Progenitor cell of endocrine pancreas (in vitro differentiated cells): ENCODE results near the gene SLC24A4. TPM values are rescaled to one million over a fixed set of nuclear protein-coding genes. Genes with fewer than 3 reads are reported as not detected.

Source experiments
- DNase-seq: peaks from one replicate; pipeline ENCODE4 v3.0.0; 2021; ENCODE audit warnings: low spot score; ENCODE audit not compliant: unreplicated experiment
- H3K27ac Mint-ChIP-seq: 2 replicates; pipeline ENCODE4 v1.8.0; 2021; ENCODE audit warnings: mild to moderate bottlenecking, moderate library complexity, mixed read lengths
- H3K27me3 Mint-ChIP-seq: 2 replicates; pipeline ENCODE4 v1.8.0; 2021; ENCODE audit warnings: mixed read lengths
- H3K36me3 Mint-ChIP-seq: 2 replicates; pipeline ENCODE4 v1.8.0; 2022; ENCODE audit warnings: mixed read lengths; ENCODE audit not compliant: insufficient read depth
- H3K4me1 Mint-ChIP-seq: 2 replicates; pipeline ENCODE4 v1.8.0; 2021; ENCODE audit warnings: low read depth, mixed read lengths
- H3K4me3 Mint-ChIP-seq: 2 replicates; pipeline ENCODE4 v1.8.0; 2021; ENCODE audit warnings: low read depth, mild to moderate bottlenecking, moderate library complexity, mixed read lengths
- H3K9me3 Mint-ChIP-seq: 2 replicates; pipeline ENCODE4 v1.8.0; 2021; ENCODE audit warnings: low read depth, mixed read lengths
- total RNA-seq: library from RNA; stranded (reverse); gene quantifications from 2 replicates; pipeline ENCODE4 v1.2.1, GENCODE V29; 2021
- TF ChIP-seq, protein P1 (sequence below): fragments of 200-600 bp; sonication (generic); IDR thresholded peaks from one replicate; pipeline ENCODE4 v1.5.0; 2021; ENCODE audit warnings: antibody characterized with exemption, mild to moderate bottlenecking; ENCODE audit not compliant: unreplicated experiment

The SLC24A4 gene
- total RNA-seq, 1 donor from 2014 or later, result not detected

- H3K4me1 Mint-ChIP-seq, result peaks cover 2% of the 10 kb centered on the region
- TF ChIP-seq, protein P1, sequence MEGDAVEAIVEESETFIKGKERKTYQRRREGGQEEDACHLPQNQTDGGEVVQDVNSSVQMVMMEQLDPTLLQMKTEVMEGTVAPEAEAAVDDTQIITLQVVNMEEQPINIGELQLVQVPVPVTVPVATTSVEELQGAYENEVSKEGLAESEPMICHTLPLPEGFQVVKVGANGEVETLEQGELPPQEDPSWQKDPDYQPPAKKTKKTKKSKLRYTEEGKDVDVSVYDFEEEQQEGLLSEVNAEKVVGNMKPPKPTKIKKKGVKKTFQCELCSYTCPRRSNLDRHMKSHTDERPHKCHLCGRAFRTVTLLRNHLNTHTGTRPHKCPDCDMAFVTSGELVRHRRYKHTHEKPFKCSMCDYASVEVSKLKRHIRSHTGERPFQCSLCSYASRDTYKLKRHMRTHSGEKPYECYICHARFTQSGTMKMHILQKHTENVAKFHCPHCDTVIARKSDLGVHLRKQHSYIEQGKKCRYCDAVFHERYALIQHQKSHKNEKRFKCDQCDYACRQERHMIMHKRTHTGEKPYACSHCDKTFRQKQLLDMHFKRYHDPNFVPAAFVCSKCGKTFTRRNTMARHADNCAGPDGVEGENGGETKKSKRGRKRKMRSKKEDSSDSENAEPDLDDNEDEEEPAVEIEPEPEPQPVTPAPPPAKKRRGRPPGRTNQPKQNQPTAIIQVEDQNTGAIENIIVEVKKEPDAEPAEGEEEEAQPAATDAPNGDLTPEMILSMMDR, result no peak
- no peaks in the 10 kb centered on the region for H3K36me3 Mint-ChIP-seq
- H3K27ac Mint-ChIP-seq, result no peak overlapping the region
- H3K4me3 Mint-ChIP-seq, result no peak overlapping the region
- peaks cover 13% of the 10 kb centered on the region for H3K27me3 Mint-ChIP-seq
- no peak for DNase-seq
- H3K9me3 Mint-ChIP-seq, result peaks cover 8% of the 10 kb centered on the region
Measured at GRCh38 chr14:92407410-92407809, 84.4 kb downstream of the SLC24A4 start.

DNA sequence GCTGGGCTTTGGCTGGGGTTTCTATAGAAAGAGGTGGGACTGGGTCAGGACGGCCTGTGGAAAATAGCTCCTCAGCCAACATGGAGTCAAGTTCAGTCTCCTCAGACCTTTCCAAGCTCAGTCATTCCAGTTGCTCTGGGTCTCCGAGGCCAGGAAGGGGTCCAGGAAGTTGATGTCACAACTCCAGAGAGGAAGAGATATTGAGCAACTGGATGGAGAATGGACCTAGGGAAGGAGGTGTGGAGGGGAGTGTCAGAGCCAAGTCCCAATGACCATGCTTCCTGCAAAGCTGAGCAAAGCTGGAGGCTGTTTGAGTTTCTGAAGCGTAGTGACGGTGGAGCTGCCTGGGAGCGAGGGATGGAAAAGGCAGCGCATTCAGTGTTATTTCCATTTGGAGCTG is 86.1 kb downstream of the SLC24A4 start:
- DNase-seq, result no peak
- peaks cover 2% of the 10 kb centered on the region for H3K4me1 Mint-ChIP-seq
- peaks cover 6% of the 10 kb centered on the region for H3K9me3 Mint-ChIP-seq
- peaks cover 27% of the 10 kb centered on the region for H3K27me3 Mint-ChIP-seq
- H3K27ac Mint-ChIP-seq, result peak overlapping the region; percentile 25
- H3K36me3 Mint-ChIP-seq, result no peaks in the 10 kb centered on the region
- TF ChIP-seq, protein P1, result no peak
- H3K4me3 Mint-ChIP-seq, result no peak overlapping the region

GRCh38 chr14:92411135-92411534 is 88.2 kb downstream of the SLC24A4 start:
- H3K36me3 Mint-ChIP-seq, result no peaks in the 10 kb centered on the region
- no peaks in the 10 kb centered on the region for H3K4me1 Mint-ChIP-seq
- no peak overlapping the region for H3K4me3 Mint-ChIP-seq
- H3K27me3 Mint-ChIP-seq, result peaks cover 24% of the 10 kb centered on the region
- DNase-seq, result no peak
- H3K9me3 Mint-ChIP-seq, result peaks cover 3% of the 10 kb centered on the region
- TF ChIP-seq, protein P1, result no peak
- H3K27ac Mint-ChIP-seq, result no peak overlapping the region

DNA sequence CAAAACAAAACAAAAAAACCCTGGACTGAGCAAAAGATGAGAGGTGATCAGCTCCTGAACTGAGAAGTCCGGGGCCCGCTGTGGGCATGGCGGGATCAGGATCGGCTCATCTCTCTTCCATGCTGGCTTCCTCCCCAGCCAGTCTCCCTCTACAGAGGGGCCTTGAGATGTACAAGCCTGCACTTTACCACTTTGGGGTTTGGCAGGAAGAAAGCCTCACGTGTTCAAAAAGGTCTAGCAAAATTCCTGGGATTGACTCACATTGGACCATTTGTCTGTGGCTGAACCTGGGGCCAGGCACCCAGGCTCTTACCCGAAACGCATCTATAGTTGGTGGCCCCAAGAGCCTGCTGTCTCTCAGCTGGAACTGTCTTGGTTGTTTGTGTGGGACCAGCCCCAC is 89.0 kb downstream of the SLC24A4 start:
- no peak overlapping the region for H3K4me3 Mint-ChIP-seq
- no peaks in the 10 kb centered on the region for H3K9me3 Mint-ChIP-seq
- no peak overlapping the region for H3K27ac Mint-ChIP-seq
- H3K4me1 Mint-ChIP-seq, result no peaks in the 10 kb centered on the region
- no peaks in the 10 kb centered on the region for H3K36me3 Mint-ChIP-seq
- DNase-seq, result no peak
- TF ChIP-seq, protein P1, result no peak
- H3K27me3 Mint-ChIP-seq, result peaks cover 24% of the 10 kb centered on the region

- Mint-ChIP-seq H3K27ac (no peak overlapping the region), H3K4me3 (no peak overlapping the region), H3K36me3 (no peaks in the 10 kb centered on the region), H3K27me3 (peaks cover 24% of the 10 kb centered on the region), H3K9me3 (no peaks in the 10 kb centered on the region), H3K4me1 (no peaks in the 10 kb centered on the region)
- TF ChIP-seq, protein P1, result no peak
- no peak for DNase-seq
Measured at GRCh38 chr14:92412912-92413311, 89.9 kb downstream of the SLC24A4 start.
